ENCODE measurements around the gene TMEM134. TPM values are rescaled to one million over a fixed set of nuclear protein-coding genes. Genes with fewer than 3 reads are reported as not detected.
A peak's percentile ranks its signal among the peaks of the same experiment; 100 is the strongest.

Gene TMEM134
- total RNA-seq, 1 donor from 2014 or later, result 40.8 TPM

DNA sequence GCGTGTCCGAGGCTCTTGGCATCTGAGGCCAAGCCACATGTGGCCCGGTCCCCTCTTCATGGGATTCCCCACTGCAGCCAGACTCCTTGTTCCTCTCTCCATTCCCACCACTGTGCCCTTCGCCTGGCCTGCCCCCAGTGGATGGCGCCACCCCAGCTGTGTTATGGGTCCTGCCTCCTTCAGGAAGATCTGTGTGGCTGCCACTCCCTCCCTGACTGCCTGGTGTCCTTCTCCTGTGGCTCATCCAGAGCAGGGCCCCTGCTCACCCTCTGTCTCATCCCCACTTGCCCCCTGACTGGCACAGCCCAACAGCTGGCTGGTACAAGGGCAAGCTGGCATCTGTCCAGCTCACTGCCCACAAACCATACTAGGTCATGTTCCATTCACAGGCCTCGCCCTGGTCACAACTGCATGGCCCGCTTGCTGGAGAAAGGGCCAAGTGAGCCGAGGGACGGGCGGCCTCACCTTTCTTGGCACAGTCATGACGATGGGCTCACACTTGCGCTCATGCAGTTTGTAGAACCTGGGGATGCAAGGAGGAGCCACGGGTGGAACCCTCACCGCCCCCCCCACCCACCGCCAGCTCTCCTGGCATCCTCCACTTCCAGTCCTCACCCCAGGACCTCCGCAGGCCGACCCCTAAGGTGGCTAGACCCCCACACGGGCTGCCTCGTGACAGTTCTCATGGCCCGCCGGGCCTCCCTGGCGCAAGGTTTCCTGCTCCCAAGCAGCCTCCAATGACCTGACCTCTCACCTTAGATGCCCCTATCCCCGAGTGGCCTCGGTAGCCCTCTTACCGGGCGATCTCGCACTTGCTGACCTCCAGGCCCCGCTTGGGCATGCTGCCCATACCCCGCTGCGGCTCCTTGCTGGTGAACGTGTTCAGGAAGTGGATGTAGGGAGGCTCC, 29.5 kb downstream of the TMEM134 start:
- peak overlapping the region; percentile 62 for H3K4me3 Mint-ChIP-seq
- no peak for TF ChIP-seq CTCF (conservative IDR thresholded peaks at IDR 0.05)
- H3K27me3 Mint-ChIP-seq (ENCODE audit: low read depth), result no peaks in the 10 kb centered on the region
- DNase-seq (ENCODE audit: low read depth, low spot score), result no peak
- H3K9me3 Mint-ChIP-seq, result no peaks in the 10 kb centered on the region
- H3K27ac Mint-ChIP-seq (ENCODE audit: unreplicated experiment), result peak overlapping the region; percentile 75
- peaks cover 4% of the 10 kb centered on the region for H3K4me1 Mint-ChIP-seq
- peaks cover 3% of the 10 kb centered on the region for H3K36me3 Mint-ChIP-seq (ENCODE audit: low read depth)

DNA sequence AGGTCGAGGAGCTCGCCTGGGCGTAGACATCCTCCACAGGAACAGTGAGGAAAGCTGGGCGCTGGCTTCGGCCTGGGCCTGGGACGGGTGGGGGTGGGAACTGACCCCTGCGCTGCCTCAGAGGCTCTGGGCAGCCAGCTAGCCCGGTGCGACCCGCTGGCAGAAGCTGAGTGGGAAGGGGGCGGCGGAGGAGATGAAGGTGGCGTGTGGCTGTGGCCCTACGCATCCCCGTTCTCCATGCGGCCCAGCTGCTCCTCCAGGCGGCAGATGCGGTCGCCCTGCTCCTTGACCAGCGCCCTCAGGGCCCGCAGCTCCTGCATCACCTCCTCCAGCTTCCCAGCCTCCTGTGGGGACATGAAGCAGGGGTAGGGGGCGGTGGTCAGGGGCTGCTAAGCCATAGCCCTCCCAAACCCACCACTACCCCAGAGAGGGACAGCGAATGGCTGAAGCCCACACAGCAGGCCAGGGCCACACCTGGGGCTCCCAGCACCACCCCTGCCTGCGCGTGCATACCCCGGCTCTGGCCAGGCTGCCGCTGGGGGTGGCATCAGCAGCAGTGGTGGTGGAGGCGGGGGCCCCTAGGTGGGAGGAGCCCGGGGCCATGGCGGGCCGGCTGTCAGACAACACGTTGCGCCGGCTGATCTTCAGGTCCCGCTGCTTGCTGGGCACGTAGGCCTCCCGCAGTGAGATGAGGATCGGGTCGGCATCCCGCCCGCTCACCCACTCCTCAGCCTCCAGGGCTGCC, 30.7 kb downstream of the TMEM134 start:
- Mint-ChIP-seq H3K27ac (ENCODE audit: unreplicated experiment) (no peak overlapping the region), H3K4me3 (no peak overlapping the region)

DNA sequence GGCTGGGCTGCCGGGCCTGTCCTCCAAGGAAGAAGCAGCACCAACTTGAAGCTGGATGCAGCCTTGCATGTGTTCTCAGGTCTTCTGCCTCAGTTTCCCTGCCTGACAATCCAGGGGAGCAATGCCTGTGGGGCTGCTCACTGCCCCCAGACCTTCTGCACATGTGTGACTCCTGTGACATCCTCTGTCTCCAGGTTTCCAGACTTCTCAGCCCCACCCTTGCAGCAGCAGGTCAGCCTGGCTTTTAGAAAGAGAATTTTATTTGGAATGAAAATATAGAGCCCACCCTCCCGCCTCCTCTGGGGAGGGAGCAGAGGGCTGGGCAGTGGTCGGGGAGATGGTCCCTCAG, 31.3 kb downstream of the TMEM134 start:
- no peaks in the 10 kb centered on the region for H3K27me3 Mint-ChIP-seq (ENCODE audit: low read depth)
- H3K36me3 Mint-ChIP-seq (ENCODE audit: low read depth), result peaks cover 3% of the 10 kb centered on the region
- no peak for DNase-seq (ENCODE audit: low read depth, low spot score)
- H3K4me1 Mint-ChIP-seq, result peaks cover 3% of the 10 kb centered on the region
- TF ChIP-seq CTCF (conservative IDR thresholded peaks at IDR 0.05), result no peak
- no peaks in the 10 kb centered on the region for H3K9me3 Mint-ChIP-seq
- H3K4me3 Mint-ChIP-seq, result peak overlapping the region; percentile 41
- H3K27ac Mint-ChIP-seq (ENCODE audit: unreplicated experiment), result no peak overlapping the region

More for the DNA sequence above, 30.7 kb downstream of the TMEM134 start:
- Mint-ChIP-seq H3K36me3 (ENCODE audit: low read depth) (peaks cover 3% of the 10 kb centered on the region), H3K27me3 (ENCODE audit: low read depth) (no peaks in the 10 kb centered on the region), H3K4me1 (peaks cover 4% of the 10 kb centered on the region), H3K9me3 (no peaks in the 10 kb centered on the region)
- DNase-seq (ENCODE audit: low read depth, low spot score), result no peak
- no peak for TF ChIP-seq CTCF (conservative IDR thresholded peaks at IDR 0.05)

GRCh38 chr11:67437082-67437808, 31.8 kb downstream of the TMEM134 start, which contains the start of gene PTPRCAP:
Gene PTPRCAP (minus strand): TSS chr11:67437682. CDS start chr11:67437619, 63 bp downstream.
- peak within 1 kb of the TSS; percentile 41 for H3K4me3 Mint-ChIP-seq
- no peak for DNase-seq (ENCODE audit: low read depth, low spot score)
- no peaks in the 10 kb centered on the region for H3K4me1 Mint-ChIP-seq
- peaks cover 3% of the 10 kb centered on the region for H3K36me3 Mint-ChIP-seq (ENCODE audit: low read depth)
- H3K27me3 Mint-ChIP-seq (ENCODE audit: low read depth), result no peaks in the 10 kb centered on the region
- TF ChIP-seq CTCF (conservative IDR thresholded peaks at IDR 0.05), result no peak
- no peak within 1 kb of the TSS for H3K27ac Mint-ChIP-seq (ENCODE audit: unreplicated experiment)
- no peaks in the 10 kb centered on the region for H3K9me3 Mint-ChIP-seq

- H3K27me3 Mint-ChIP-seq (ENCODE audit: low read depth), result no peaks in the 10 kb centered on the region
- no peak for TF ChIP-seq CTCF (conservative IDR thresholded peaks at IDR 0.05)
- no peaks in the 10 kb centered on the region for H3K4me1 Mint-ChIP-seq
- peaks cover 3% of the 10 kb centered on the region for H3K36me3 Mint-ChIP-seq (ENCODE audit: low read depth)
- no peaks in the 10 kb centered on the region for H3K9me3 Mint-ChIP-seq
- no peak for DNase-seq (ENCODE audit: low read depth, low spot score)
- no peak overlapping the region for H3K27ac Mint-ChIP-seq (ENCODE audit: unreplicated experiment)
- H3K4me3 Mint-ChIP-seq, result peak overlapping the region; percentile 38
These were observed 32.5 kb downstream of the TMEM134 start for GRCh38 chr11:67436459-67437081.

Measured in neural crest cell (in vitro differentiated cells).